ENCODE data around the gene KIF7. TPM values are rescaled to one million over a fixed set of nuclear protein-coding genes. Genes with fewer than 3 reads are reported as not detected.

The KIF7 gene
- total RNA-seq = 1 to 10 TPM; 2.9 to 7.6 TPM

GRCh38 chr15:89654847-89655805, at the start of gene KIF7:
TSS of gene KIF7 (minus strand) at chr15:89655467. CDS start at chr15:89652930, 2,537 bp downstream.
- DNase-seq (ENCODE audit: low spot score) = no peak
- H3K4me3 ChIP-seq = peak within 1 kb of the TSS; percentile 60 to 67
- H3K36me3 ChIP-seq = no peaks in the 10 kb centered on the region
- H3K27ac ChIP-seq = peak within 1 kb of the TSS; percentile 55 to 72
- TF ChIP-seq, protein P1, sequence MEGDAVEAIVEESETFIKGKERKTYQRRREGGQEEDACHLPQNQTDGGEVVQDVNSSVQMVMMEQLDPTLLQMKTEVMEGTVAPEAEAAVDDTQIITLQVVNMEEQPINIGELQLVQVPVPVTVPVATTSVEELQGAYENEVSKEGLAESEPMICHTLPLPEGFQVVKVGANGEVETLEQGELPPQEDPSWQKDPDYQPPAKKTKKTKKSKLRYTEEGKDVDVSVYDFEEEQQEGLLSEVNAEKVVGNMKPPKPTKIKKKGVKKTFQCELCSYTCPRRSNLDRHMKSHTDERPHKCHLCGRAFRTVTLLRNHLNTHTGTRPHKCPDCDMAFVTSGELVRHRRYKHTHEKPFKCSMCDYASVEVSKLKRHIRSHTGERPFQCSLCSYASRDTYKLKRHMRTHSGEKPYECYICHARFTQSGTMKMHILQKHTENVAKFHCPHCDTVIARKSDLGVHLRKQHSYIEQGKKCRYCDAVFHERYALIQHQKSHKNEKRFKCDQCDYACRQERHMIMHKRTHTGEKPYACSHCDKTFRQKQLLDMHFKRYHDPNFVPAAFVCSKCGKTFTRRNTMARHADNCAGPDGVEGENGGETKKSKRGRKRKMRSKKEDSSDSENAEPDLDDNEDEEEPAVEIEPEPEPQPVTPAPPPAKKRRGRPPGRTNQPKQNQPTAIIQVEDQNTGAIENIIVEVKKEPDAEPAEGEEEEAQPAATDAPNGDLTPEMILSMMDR (IDR thresholded peaks at IDR 0.05) = no peak
- H3K9me3 ChIP-seq = no peaks in the 10 kb centered on the region
- H3K27me3 ChIP-seq = no peaks in the 10 kb centered on the region
- H3K4me1 ChIP-seq = peaks cover 0 to 8% of the 10 kb centered on the region in 2 donors

DNA sequence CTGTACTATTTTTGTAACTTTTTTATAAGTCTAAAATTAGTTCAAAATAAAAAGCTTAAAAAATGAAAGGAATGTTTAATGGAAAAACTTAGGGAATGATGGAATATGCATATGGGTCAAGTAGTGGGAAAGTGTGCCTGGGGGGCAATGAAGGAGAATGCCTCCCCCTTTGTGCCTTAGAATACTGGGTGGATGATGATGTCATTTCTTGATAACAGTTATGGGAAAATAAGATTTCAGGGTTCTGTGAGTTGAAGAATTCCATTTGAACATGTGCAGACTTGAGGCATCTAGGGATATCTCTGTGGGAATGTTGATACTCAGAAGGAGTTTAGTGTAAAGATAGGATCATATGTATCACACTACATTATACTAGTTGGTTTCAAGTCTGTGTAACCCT, 49.1 kb upstream of the KIF7 start:
- TF ChIP-seq, protein P1 (IDR thresholded peaks at IDR 0.05) = no peak
- H3K36me3 ChIP-seq = no peaks in the 10 kb centered on the region
- no peaks in the 10 kb centered on the region for H3K27me3 ChIP-seq
- no peaks in the 10 kb centered on the region for H3K9me3 ChIP-seq
- H3K4me1 ChIP-seq = no peaks in the 10 kb centered on the region
- DNase-seq (ENCODE audit: low spot score) = no peak
- H3K27ac ChIP-seq = no peak overlapping the region
- H3K4me3 ChIP-seq = no peak overlapping the region

GRCh38 chr15:89695198-89695597, 39.9 kb upstream of the KIF7 start:
- no peaks in the 10 kb centered on the region for H3K9me3 ChIP-seq
- H3K27ac ChIP-seq = no peak overlapping the region
- no peaks in the 10 kb centered on the region for H3K36me3 ChIP-seq
- H3K4me3 ChIP-seq = no peak overlapping the region
- DNase-seq (ENCODE audit: low spot score) = no peak
- TF ChIP-seq, protein P1 (IDR thresholded peaks at IDR 0.05) = no peak
- no peaks in the 10 kb centered on the region for H3K27me3 ChIP-seq
- H3K4me1 ChIP-seq = peaks cover 0 to under 1% of the 10 kb centered on the region in 2 donors

DNA sequence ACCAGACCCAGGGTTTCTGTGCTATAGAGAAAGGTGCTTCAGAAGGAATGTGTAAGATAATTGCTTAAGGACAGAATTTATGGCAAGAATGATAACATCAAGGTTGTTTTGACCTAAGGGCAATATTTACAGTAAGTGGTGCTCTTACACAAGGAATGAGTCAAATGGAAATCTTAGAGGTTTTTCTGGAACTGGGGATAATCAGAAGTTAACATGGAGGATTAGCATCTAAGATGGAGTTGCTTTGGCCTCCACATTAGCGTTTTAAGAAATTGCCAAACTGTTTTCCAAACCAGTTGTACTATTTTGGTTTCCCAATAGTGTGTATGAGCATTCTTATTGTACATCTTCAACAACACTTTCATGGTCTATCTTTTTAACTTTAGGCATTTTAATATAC, 38.4 kb upstream of the KIF7 start:
- TF ChIP-seq, protein P1 (IDR thresholded peaks at IDR 0.05) = no peak
- Histone ChIP-seq H3K36me3 (no peaks in the 10 kb centered on the region), H3K27ac (no peak overlapping the region), H3K9me3 (no peaks in the 10 kb centered on the region), H3K27me3 (no peaks in the 10 kb centered on the region), H3K4me1 (peaks cover 0 to 11% of the 10 kb centered on the region in 2 donors), H3K4me3 (no peak overlapping the region)
- DNase-seq (ENCODE audit: low spot score) = no peak

DNA sequence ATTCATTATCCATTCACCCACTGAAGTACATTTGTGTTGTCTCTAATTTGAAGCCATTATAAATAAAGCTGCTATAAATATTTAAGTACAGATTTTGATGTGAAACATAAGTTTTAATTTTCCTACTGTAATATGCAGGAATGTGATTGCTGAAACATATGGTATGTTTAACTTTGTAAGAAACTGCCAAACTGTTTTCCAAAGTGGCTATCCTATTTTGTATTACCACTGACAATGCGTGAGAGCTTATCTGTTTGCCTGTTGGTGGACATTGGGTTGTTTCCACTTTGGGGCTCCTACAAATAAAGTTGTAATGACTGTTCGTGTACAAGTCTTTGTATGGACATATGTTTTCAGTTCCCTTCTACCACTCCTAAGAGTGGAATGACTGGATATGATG, 37.8 kb upstream of the KIF7 start:
- H3K27ac ChIP-seq = no peak overlapping the region
- TF ChIP-seq, protein P1 (IDR thresholded peaks at IDR 0.05) = no peak
- H3K36me3 ChIP-seq = no peaks in the 10 kb centered on the region
- H3K4me1 ChIP-seq = peaks cover 0 to 11% of the 10 kb centered on the region in 2 donors
- no peaks in the 10 kb centered on the region for H3K27me3 ChIP-seq
- no peak overlapping the region for H3K4me3 ChIP-seq
- no peak for DNase-seq (ENCODE audit: low spot score)
- no peaks in the 10 kb centered on the region for H3K9me3 ChIP-seq

Data from right atrium auricular region (tissue), 2 donors.